ENCODE measurements around the gene GJA1.

GJA1 gene

GRCh38 chr6:121491576-121491975 lies 56.1 kb downstream of the GJA1 start:
- no peak for DNase-seq (ENCODE audit: low spot score)

- no peak for DNase-seq (ENCODE audit: low spot score)
Measured at GRCh38 chr6:121492536-121492935, 57.1 kb downstream of the GJA1 start.

- no peak for DNase-seq (ENCODE audit: low spot score)
Measured at GRCh38 chr6:121497970-121498375, 62.5 kb downstream of the GJA1 start.

GRCh38 chr6:121498481-121499276 lies 63.2 kb downstream of the GJA1 start:
- no peak for DNase-seq (ENCODE audit: low spot score)
